HG02763 (cell line): ENCODE data around the gene CCDC34.

Source experiments
- ATAC-seq: cut with Tn5 transposase; IDR thresholded peaks from one replicate; pipeline ENCODE4 v1.9.1; 2021; ENCODE audit warnings: mild to moderate bottlenecking, moderate library complexity; ENCODE audit not compliant: unreplicated experiment

Gene CCDC34

DNA sequence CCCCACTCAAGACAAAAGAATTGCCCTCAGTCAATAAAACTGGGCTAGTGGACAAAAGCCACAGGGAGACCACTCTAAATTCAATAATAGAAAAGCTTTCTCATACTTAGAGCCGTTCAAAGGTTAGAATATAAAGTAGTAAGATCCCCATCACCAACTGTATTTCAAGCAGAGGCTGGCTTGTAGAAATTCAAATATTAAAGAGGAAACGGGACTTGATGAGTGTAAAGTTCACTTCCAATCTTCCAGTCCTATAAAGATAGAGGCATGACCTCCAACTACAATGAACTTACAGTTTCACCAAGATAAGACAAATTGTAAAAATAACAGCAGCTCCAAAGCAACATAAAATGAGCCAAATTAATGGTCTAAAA, 70.4 kb downstream of the CCDC34 start:
- ATAC-seq, result no peak

DNA sequence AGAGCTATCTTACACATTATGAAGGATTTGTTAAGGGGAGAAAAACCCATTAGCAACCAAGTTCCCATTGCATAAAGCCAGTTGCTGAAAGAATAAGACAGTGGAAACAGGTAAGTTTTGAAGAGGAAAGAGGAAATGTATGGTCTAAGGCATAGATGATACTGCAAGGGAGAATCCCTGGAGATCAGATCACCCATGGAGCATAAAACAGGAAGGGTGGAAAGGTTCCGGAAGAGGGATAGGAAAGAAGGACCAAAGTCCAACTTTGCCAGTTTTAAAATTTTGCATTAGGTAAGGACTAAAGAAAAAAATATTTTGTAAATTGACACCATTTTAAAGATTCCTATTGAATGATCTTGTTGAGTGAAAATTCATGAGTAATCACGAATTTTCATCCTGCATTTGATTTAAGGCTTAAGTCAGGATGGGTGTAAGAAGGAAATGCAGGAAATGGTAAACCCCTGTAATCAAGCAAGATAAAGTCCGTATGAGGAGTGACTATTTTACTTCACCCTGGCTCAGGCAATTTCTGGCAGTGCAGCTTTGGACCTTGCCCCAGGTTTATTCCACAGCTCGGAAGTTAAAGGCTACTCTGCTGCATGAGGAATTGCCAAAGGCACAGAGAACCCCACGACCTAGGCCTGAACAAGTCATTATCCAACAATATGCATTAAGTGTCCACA, 70.9 kb downstream of the CCDC34 start:
- ATAC-seq, result no peak

GRCh38 chr11:27291302-27291889, 71.6 kb downstream of the CCDC34 start:
- ATAC-seq, result no peak

DNA sequence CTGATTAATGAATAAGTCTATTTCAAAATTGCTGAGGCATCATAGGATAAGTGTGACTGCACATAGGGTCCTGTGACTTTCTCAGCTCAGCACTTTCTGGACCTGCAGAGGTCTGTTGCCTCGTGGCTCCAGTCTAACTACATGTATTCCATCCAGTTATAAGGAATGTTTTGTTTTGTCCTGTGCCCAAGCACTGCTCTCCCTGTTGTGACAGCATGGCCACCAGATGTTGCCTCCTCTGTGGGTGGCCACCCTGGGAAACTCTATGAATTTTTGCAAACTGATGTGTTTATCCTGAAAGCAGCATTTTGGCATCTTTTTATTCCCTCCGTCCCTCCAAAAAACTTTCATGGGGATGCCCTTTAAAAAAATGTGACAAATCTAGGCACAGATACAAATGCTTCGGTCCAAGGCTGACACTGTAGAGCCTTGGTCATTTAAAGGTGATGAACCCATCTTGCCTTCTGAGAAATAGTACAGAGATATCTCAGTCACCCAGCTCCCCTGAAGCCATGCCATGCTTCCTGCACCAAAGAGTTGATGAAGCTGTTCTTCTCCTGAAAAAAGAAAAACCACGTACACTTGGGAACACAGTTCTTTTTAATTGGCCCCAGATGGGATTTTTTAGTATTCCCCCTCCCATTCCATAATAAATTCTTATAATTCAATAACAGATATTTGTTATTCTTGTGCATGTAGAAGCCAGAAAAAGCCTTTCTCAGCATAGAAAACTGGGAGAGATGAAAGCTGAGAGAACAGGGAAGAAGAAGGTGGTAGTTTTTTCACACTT, 72.6 kb downstream of the CCDC34 start:
- ATAC-seq, result no peak
